Thoracic aorta (tissue), 2 donors: ENCODE measurements around the gene NXNL1. TPM values are rescaled to one million over a fixed set of nuclear protein-coding genes. Genes with fewer than 3 reads are reported as not detected.

Experiments used
- ATAC-seq: fragments of 150-250 bp; one replicate; pipeline ENCODE4 v1.8.0; 2017; ENCODE audit warnings: low read depth; ENCODE audit not compliant: insufficient number of reproducible peaks, low FRiP score
- DNase-seq: peaks from one replicate; pipeline ENCODE4 v3.0.0-alpha.2; 2020; ENCODE audit warnings: low spot score
- H3K27ac ChIP-seq, 2 donors: fragments of 200-600 bp; sonication (generic); 1 replicate in 1 of 2; 2 replicates in 1 of 2; pipeline ENCODE4 v1.5.1; 2016; ENCODE audit warnings: mild to moderate bottlenecking in 2 of 2, moderate library complexity in 2 of 2
- H3K27me3 ChIP-seq: fragments of 200-600 bp; sonication (generic); replicated peaks from 2 replicates; pipeline ENCODE4 v1.6.0; 2016; ENCODE audit warnings: mild to moderate bottlenecking; ENCODE audit not compliant: insufficient read depth
- H3K36me3 ChIP-seq: fragments of 200-600 bp; sonication (generic); one replicate; pipeline ENCODE4 v1.5.1; 2016
- H3K4me1 ChIP-seq, 2 donors: fragments of 200-600 bp; sonication (generic); 1 replicate in 1 of 2; 2 replicates in 1 of 2; pipeline versions ENCODE4 v1.5.1 to v1.6.0; 2016; ENCODE audit warnings: low read depth in 2 of 2, mild to moderate bottlenecking in 1 of 2; ENCODE audit not compliant: control insufficient read depth in 1 of 2
- H3K4me3 ChIP-seq: fragments of 200-600 bp; sonication (generic); 2 replicates; pipeline ENCODE4 v1.5.1; 2016; ENCODE audit warnings: mild to moderate bottlenecking
- H3K9me3 ChIP-seq: fragments of 200-600 bp; sonication (generic); 2 replicates; pipeline ENCODE4 v1.5.1; 2016
- CTCF ChIP-seq: fragments of 200-600 bp; sonication (generic); IDR thresholded peaks from one replicate; pipeline ENCODE4 v1.5.1; 2019; ENCODE audit warnings: antibody characterized with exemption
- total RNA-seq, 2 donors: library from RNA; depleted of rRNA; stranded (reverse); fragments of >200 nt; gene quantifications; one replicate each; pipeline versions ENCODE4 v1.1.0 to v1.2.3, GENCODE V29; 2016

The NXNL1 gene
- total RNA-seq, 2 donors from 2014 or later, result not detected

- TF ChIP-seq CTCF, result no peak
- no peak overlapping the region for H3K27ac ChIP-seq
- no peaks in the 10 kb centered on the region for H3K9me3 ChIP-seq
- no peak for DNase-seq
- no peak overlapping the region for H3K4me3 ChIP-seq
- peaks cover 13% of the 10 kb centered on the region for H3K27me3 ChIP-seq
- H3K4me1 ChIP-seq, result no peaks in the 10 kb centered on the region
- H3K36me3 ChIP-seq, result no peaks in the 10 kb centered on the region
- no peak for ATAC-seq
Observed at GRCh38 chr19:17458970-17459369, 1.8 kb downstream of the NXNL1 start.

- Histone ChIP-seq H3K27me3 (peaks cover 20% of the 10 kb centered on the region), H3K27ac (no peak overlapping the region), H3K4me3 (no peak overlapping the region), H3K9me3 (no peaks in the 10 kb centered on the region), H3K36me3 (no peaks in the 10 kb centered on the region), H3K4me1 (no peaks in the 10 kb centered on the region)
- ATAC-seq (no peak), DNase-seq (no peak)
- TF ChIP-seq CTCF, result no peak
Observed at GRCh38 chr19:17457616-17458015, 3.1 kb downstream of the NXNL1 start.

- Histone ChIP-seq H3K27ac (no peak overlapping the region), H3K36me3 (no peaks in the 10 kb centered on the region), H3K4me1 (no peaks in the 10 kb centered on the region), H3K27me3 (peaks cover 20% of the 10 kb centered on the region), H3K9me3 (no peaks in the 10 kb centered on the region), H3K4me3 (no peak overlapping the region)
- ATAC-seq (no peak), DNase-seq (no peak)
- no peak for TF ChIP-seq CTCF
Observed at GRCh38 chr19:17456127-17456526, 4.6 kb downstream of the NXNL1 start.

GRCh38 chr19:17455308-17456123 is 5.2 kb downstream of the NXNL1 start:
- no peaks in the 10 kb centered on the region for H3K4me1 ChIP-seq
- no peaks in the 10 kb centered on the region for H3K36me3 ChIP-seq
- no peaks in the 10 kb centered on the region for H3K9me3 ChIP-seq
- no peak for ATAC-seq
- peaks cover 20% of the 10 kb centered on the region for H3K27me3 ChIP-seq
- H3K27ac ChIP-seq, result no peak overlapping the region
- DNase-seq, result no peak
- TF ChIP-seq CTCF, result no peak
- H3K4me3 ChIP-seq, result no peak overlapping the region

GRCh38 chr19:17454576-17455071 is 6.1 kb downstream of the NXNL1 start:
- Histone ChIP-seq H3K27me3 (peaks cover 20% of the 10 kb centered on the region), H3K36me3 (no peaks in the 10 kb centered on the region), H3K4me3 (no peak overlapping the region), H3K9me3 (no peaks in the 10 kb centered on the region), H3K4me1 (no peaks in the 10 kb centered on the region), H3K27ac (no peak overlapping the region)
- ATAC-seq (no peak), DNase-seq (no peak)
- no peak for TF ChIP-seq CTCF
